ENCODE measurements around the gene IWS1.
A peak's percentile ranks its signal among the peaks of the same experiment; 100 is the strongest.

IWS1 gene

DNA sequence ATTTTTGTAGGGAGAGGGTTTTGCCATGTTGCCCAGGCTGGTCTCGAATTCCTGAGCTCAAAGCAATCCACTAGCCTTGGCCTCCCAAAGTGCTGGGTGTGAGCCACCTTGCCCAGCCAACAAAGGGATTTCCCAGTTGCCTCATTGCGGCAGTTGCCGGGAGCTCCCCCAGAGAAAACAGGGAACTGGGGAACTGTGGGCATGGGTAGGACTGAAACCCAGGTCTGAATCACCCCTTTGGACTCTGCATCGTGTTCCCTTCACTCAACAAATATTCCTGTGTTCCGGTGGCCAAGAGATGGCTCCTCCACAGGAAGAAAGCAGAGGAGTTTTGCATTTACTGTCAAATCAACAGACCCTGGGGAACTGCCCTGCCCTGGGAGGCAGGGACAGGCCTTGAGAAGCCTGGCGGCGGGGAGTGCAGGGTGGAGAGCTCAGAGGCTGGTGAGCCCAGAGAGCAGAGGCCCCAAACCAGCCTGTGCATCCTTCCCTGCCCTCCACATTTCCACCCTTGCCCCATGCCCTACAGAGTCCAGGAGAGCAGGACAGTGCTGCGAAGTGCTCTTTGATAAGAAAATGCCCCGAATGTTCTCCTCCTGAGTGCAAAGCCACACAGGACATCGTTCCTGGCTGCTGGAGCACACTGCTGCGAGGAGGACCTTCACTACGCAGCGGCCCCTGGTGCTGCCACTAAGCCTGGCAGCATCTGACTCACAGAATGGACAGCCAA lies 34.1 kb upstream of the IWS1 start:
- H3K4me2 ChIP-seq (ENCODE audit: insufficient read depth, low read length, poor library complexity, severe bottlenecking): no peak overlapping the region
- H3K4me1 ChIP-seq (ENCODE audit: control insufficient read depth in 2 of 2, insufficient read depth in 1 of 2, low read depth in 1 of 2, low read length in 2 of 2): peaks cover 0 to 1% of the 10 kb centered on the region in 2 donors
- no peak overlapping the region for H3K27ac ChIP-seq (replicated peaks; ENCODE audit: low read length)
- peaks cover 0 to 29% (median 0%) of the 10 kb centered on the region in 3 experiments for H3K27me3 ChIP-seq (ENCODE audit: control insufficient read depth in 3 of 3, insufficient read depth in 3 of 3, low read depth in 1 of 3, low read length in 3 of 3)
- no peak overlapping the region for H2BK5ac ChIP-seq (ENCODE audit: low read length)
- H2AFZ ChIP-seq (ENCODE audit: low read length): no peak overlapping the region
- no peak overlapping the region for H2BK12ac ChIP-seq (ENCODE audit: low read length)
- no peak overlapping the region for H3K4ac ChIP-seq (ENCODE audit: low read length)
- H3K18ac ChIP-seq (ENCODE audit: low read length): no peak overlapping the region
- H3K9me3 ChIP-seq (replicated peaks in 1 of 2; ENCODE audit: control insufficient read depth in 2 of 2, insufficient read depth in 1 of 2, low read depth in 1 of 2, low read length in 2 of 2): no peaks in the 10 kb centered on the region
- H3K9ac ChIP-seq (ENCODE audit: low read depth, low read length, poor library complexity): no peak overlapping the region
- no peak overlapping the region for H4K8ac ChIP-seq (ENCODE audit: low read depth, low read length)
- no peak overlapping the region for H2AK5ac ChIP-seq (ENCODE audit: low read depth, low read length)
- H2BK15ac ChIP-seq (ENCODE audit: low read length): peak overlapping the region; percentile 38
- no peak overlapping the region for H3K4me3 ChIP-seq (ENCODE audit: low read length in 2 of 2)
- no peak for DNase-seq (ENCODE audit: low spot score)
- no peaks in the 10 kb centered on the region for H3K79me1 ChIP-seq (ENCODE audit: low read depth, low read length)
- H4K91ac ChIP-seq (ENCODE audit: low read depth, low read length, poor library complexity): no peak overlapping the region
- no peak overlapping the region for H2BK120ac ChIP-seq (ENCODE audit: low read depth, low read length)
- no CpG with 5 or more reads among the region's 13 CpGs for WGBS, 2 donors (ENCODE audit: extremely low coverage in 2 of 2, insufficient read length in 2 of 2, insufficient replicate concordance in 1 of 2)
- no peak overlapping the region for H3K23ac ChIP-seq (ENCODE audit: low read depth, low read length, poor library complexity)
- H3K14ac ChIP-seq (ENCODE audit: low read length): no peak overlapping the region
- no peaks in the 10 kb centered on the region for H3K36me3 ChIP-seq (replicated peaks in 1 of 2; ENCODE audit: control insufficient read depth in 2 of 2, insufficient read depth in 2 of 2, low read length in 2 of 2)

DNA sequence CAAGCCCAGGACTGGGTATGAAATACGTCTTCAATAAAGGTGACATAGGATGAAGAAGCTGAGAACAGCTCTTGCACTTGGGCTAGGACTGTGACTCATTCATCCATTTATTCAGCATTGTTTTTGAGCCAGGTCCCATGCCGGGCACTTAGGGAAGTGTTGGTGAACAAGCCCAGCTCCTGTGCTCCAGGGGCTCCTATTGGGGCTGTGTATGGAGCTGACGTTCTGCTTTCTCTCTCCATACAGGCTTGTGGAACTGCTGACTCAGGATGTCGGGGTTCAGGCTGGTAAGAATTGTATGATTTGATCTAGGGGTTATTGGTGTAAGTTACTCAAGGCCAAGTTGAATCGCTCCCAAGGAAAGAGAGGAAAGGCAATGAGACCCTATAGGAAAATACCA lies 33.2 kb upstream of the IWS1 start:
- DNase-seq (ENCODE audit: low spot score): no peak

DNA sequence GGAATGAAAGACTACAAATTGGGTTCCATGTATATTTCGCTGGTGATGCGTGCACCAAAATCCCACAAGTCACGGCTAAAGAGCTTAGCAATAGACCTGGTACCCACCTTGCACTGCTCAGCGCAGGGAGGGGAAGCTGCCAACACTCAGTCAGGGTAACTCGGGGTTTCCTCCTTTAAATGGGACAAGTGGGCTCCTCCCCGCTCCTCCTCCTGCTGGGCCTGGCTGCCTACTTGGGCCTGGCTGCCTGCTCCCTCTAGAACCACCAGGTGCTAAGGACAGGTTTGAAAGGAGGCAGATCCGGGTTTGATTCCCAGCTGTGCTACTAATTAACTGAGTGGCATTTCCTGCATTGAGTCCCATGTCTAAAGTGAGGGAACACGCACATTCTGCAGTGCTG lies 32.6 kb upstream of the IWS1 start:
- H4K8ac ChIP-seq (ENCODE audit: low read depth, low read length): no peak overlapping the region
- H3K9ac ChIP-seq (ENCODE audit: low read depth, low read length, poor library complexity): no peak overlapping the region
- no peak overlapping the region for H3K27ac ChIP-seq (replicated peaks; ENCODE audit: low read length)
- no peak overlapping the region for H2BK5ac ChIP-seq (ENCODE audit: low read length)
- no peak overlapping the region for H3K4ac ChIP-seq (ENCODE audit: low read length)
- H4K91ac ChIP-seq (ENCODE audit: low read depth, low read length, poor library complexity): no peak overlapping the region
- H2BK120ac ChIP-seq (ENCODE audit: low read depth, low read length): no peak overlapping the region
- H2AFZ ChIP-seq (ENCODE audit: low read length): no peak overlapping the region
- no peak overlapping the region for H3K18ac ChIP-seq (ENCODE audit: low read length)
- H3K4me3 ChIP-seq (ENCODE audit: low read length in 2 of 2): no peak overlapping the region
- no peak overlapping the region for H3K4me2 ChIP-seq (ENCODE audit: insufficient read depth, low read length, poor library complexity, severe bottlenecking)
- WGBS, 2 donors (ENCODE audit: extremely low coverage in 2 of 2, insufficient read length in 2 of 2, insufficient replicate concordance in 1 of 2): no CpG with 5 or more reads among the region's 8 CpGs
- no peak overlapping the region for H2AK5ac ChIP-seq (ENCODE audit: low read depth, low read length)
- no peak overlapping the region for H3K14ac ChIP-seq (ENCODE audit: low read length)
- DNase-seq (ENCODE audit: low spot score): no peak
- no peak overlapping the region for H2BK15ac ChIP-seq (ENCODE audit: low read length)
- peaks cover 0 to 22% (median 0%) of the 10 kb centered on the region in 3 experiments for H3K27me3 ChIP-seq (ENCODE audit: control insufficient read depth in 3 of 3, insufficient read depth in 3 of 3, low read depth in 1 of 3, low read length in 3 of 3)
- H3K9me3 ChIP-seq (replicated peaks in 1 of 2; ENCODE audit: control insufficient read depth in 2 of 2, insufficient read depth in 1 of 2, low read depth in 1 of 2, low read length in 2 of 2): no peaks in the 10 kb centered on the region
- H2BK12ac ChIP-seq (ENCODE audit: low read length): no peak overlapping the region
- no peaks in the 10 kb centered on the region for H3K4me1 ChIP-seq (ENCODE audit: control insufficient read depth in 2 of 2, insufficient read depth in 1 of 2, low read depth in 1 of 2, low read length in 2 of 2)
- H3K23ac ChIP-seq (ENCODE audit: low read depth, low read length, poor library complexity): no peak overlapping the region
- no peaks in the 10 kb centered on the region for H3K79me1 ChIP-seq (ENCODE audit: low read depth, low read length)
- no peaks in the 10 kb centered on the region for H3K36me3 ChIP-seq (replicated peaks in 1 of 2; ENCODE audit: control insufficient read depth in 2 of 2, insufficient read depth in 2 of 2, low read length in 2 of 2)

More for the DNA sequence above, 33.2 kb upstream of the IWS1 start:
- H2BK15ac ChIP-seq (ENCODE audit: low read length): no peak overlapping the region
- no peak overlapping the region for H3K4me2 ChIP-seq (ENCODE audit: insufficient read depth, low read length, poor library complexity, severe bottlenecking)
- H3K27me3 ChIP-seq (ENCODE audit: control insufficient read depth in 3 of 3, insufficient read depth in 3 of 3, low read depth in 1 of 3, low read length in 3 of 3): peaks cover 0 to 22% (median 0%) of the 10 kb centered on the region in 3 experiments
- H3K9ac ChIP-seq (ENCODE audit: low read depth, low read length, poor library complexity): no peak overlapping the region
- H2BK12ac ChIP-seq (ENCODE audit: low read length): no peak overlapping the region
- H2AFZ ChIP-seq (ENCODE audit: low read length): no peak overlapping the region
- no peak overlapping the region for H4K8ac ChIP-seq (ENCODE audit: low read depth, low read length)
- no peak overlapping the region for H2BK120ac ChIP-seq (ENCODE audit: low read depth, low read length)
- no peaks in the 10 kb centered on the region for H3K79me1 ChIP-seq (ENCODE audit: low read depth, low read length)
- H3K23ac ChIP-seq (ENCODE audit: low read depth, low read length, poor library complexity): no peak overlapping the region
- H2AK5ac ChIP-seq (ENCODE audit: low read depth, low read length): no peak overlapping the region
- no peak overlapping the region for H3K14ac ChIP-seq (ENCODE audit: low read length)
- WGBS, 2 donors (ENCODE audit: extremely low coverage in 2 of 2, insufficient read length in 2 of 2, insufficient replicate concordance in 1 of 2): no CpG with 5 or more reads among the region's 5 CpGs
- H3K36me3 ChIP-seq (replicated peaks in 1 of 2; ENCODE audit: control insufficient read depth in 2 of 2, insufficient read depth in 2 of 2, low read length in 2 of 2): no peaks in the 10 kb centered on the region
- H3K18ac ChIP-seq (ENCODE audit: low read length): no peak overlapping the region
- no peak overlapping the region for H2BK5ac ChIP-seq (ENCODE audit: low read length)
- no peak overlapping the region for H3K4ac ChIP-seq (ENCODE audit: low read length)
- H3K4me3 ChIP-seq (ENCODE audit: low read length in 2 of 2): no peak overlapping the region
- no peak overlapping the region for H4K91ac ChIP-seq (ENCODE audit: low read depth, low read length, poor library complexity)
- no peaks in the 10 kb centered on the region for H3K9me3 ChIP-seq (replicated peaks in 1 of 2; ENCODE audit: control insufficient read depth in 2 of 2, insufficient read depth in 1 of 2, low read depth in 1 of 2, low read length in 2 of 2)
- H3K27ac ChIP-seq (replicated peaks; ENCODE audit: low read length): no peak overlapping the region
- H3K4me1 ChIP-seq (ENCODE audit: control insufficient read depth in 2 of 2, insufficient read depth in 1 of 2, low read depth in 1 of 2, low read length in 2 of 2): no peaks in the 10 kb centered on the region

GRCh38 chr2:127552846-127553245 lies 26.6 kb upstream of the IWS1 start:
- WGBS, 2 donors (ENCODE audit: extremely low coverage in 2 of 2, insufficient read length in 2 of 2, insufficient replicate concordance in 1 of 2): no CpG with 5 or more reads among the region's 2 CpGs

More at GRCh38 chr2:127552846-127553245, 26.6 kb upstream of the IWS1 start:
- Histone ChIP-seq H3K27ac (replicated peaks; ENCODE audit: low read length) (no peak overlapping the region), H2BK5ac (ENCODE audit: low read length) (no peak overlapping the region), H3K9ac (ENCODE audit: low read depth, low read length, poor library complexity) (no peak overlapping the region), H3K79me1 (ENCODE audit: low read depth, low read length) (no peaks in the 10 kb centered on the region), H3K18ac (ENCODE audit: low read length) (no peak overlapping the region), H3K23ac (ENCODE audit: low read depth, low read length, poor library complexity) (no peak overlapping the region), H2AK5ac (ENCODE audit: low read depth, low read length) (no peak overlapping the region), H3K14ac (ENCODE audit: low read length) (no peak overlapping the region), H2BK12ac (ENCODE audit: low read length) (no peak overlapping the region), H4K8ac (ENCODE audit: low read depth, low read length) (no peak overlapping the region), H4K91ac (ENCODE audit: low read depth, low read length, poor library complexity) (no peak overlapping the region), H3K4ac (ENCODE audit: low read length) (no peak overlapping the region), H2BK120ac (ENCODE audit: low read depth, low read length) (no peak overlapping the region), H3K36me3 (replicated peaks in 1 of 2; ENCODE audit: control insufficient read depth in 2 of 2, insufficient read depth in 2 of 2, low read length in 2 of 2) (no peaks in the 10 kb centered on the region), H3K27me3 (ENCODE audit: control insufficient read depth in 3 of 3, insufficient read depth in 3 of 3, low read depth in 1 of 3, low read length in 3 of 3) (peaks cover 0 to 31% (median 0%) of the 10 kb centered on the region in 3 experiments), H2AFZ (ENCODE audit: low read length) (no peak overlapping the region), H3K4me1 (ENCODE audit: control insufficient read depth in 2 of 2, insufficient read depth in 1 of 2, low read depth in 1 of 2, low read length in 2 of 2) (no peaks in the 10 kb centered on the region), H2BK15ac (ENCODE audit: low read length) (no peak overlapping the region), H3K9me3 (replicated peaks in 1 of 2; ENCODE audit: control insufficient read depth in 2 of 2, insufficient read depth in 1 of 2, low read depth in 1 of 2, low read length in 2 of 2) (peaks cover 0 to 2% of the 10 kb centered on the region in 2 donors), H3K4me2 (ENCODE audit: insufficient read depth, low read length, poor library complexity, severe bottlenecking) (no peak overlapping the region), H3K4me3 (ENCODE audit: low read length in 2 of 2) (no peak overlapping the region)
- DNase-seq (ENCODE audit: low spot score): no peak

All from neuronal stem cell (in vitro differentiated cells).